IPS DF 4.7 (cell line): Measurements from ENCODE around the gene LDAF1.
"Not testable (repeated sequence)": the region's sequence is repeated elsewhere in the genome, so short reads cannot be mapped to it uniquely, and the experiment has no call there.

Experiments
- DNase-seq: peaks from one replicate; pipeline ENCODE4 v3.0.0-alpha.2; 2013; ENCODE audit warnings: low spot score; ENCODE audit errors: extremely low read depth

LDAF1 gene

GRCh38 chr16:21162661-21163151 lies 4.2 kb downstream of the LDAF1 start:
- DNase-seq: no peak

GRCh38 chr16:21163576-21163975 lies 5.1 kb downstream of the LDAF1 start:
- DNase-seq: no peak

GRCh38 chr16:21164521-21165168 lies 6.2 kb downstream of the LDAF1 start:
- DNase-seq: no peak

GRCh38 chr16:21166561-21166961 lies 8.1 kb downstream of the LDAF1 start:
- DNase-seq: no peak

GRCh38 chr16:21167360-21167759 lies 8.9 kb downstream of the LDAF1 start:
- no peak for DNase-seq

- no peak for DNase-seq
These were observed 9.6 kb downstream of the LDAF1 start for GRCh38 chr16:21167929-21168602.

- DNase-seq: no peak
These were observed 10.9 kb downstream of the LDAF1 start for GRCh38 chr16:21169249-21169981.

GRCh38 chr16:21170116-21170515 lies 11.6 kb downstream of the LDAF1 start:
- not testable (repeated sequence) for DNase-seq

GRCh38 chr16:21172650-21173049 lies 14.2 kb downstream of the LDAF1 start:
- no peak for DNase-seq

- no peak for DNase-seq
These were observed 16.9 kb downstream of the LDAF1 start for GRCh38 chr16:21175397-21175796.

GRCh38 chr16:21179126-21179982 lies 20.9 kb downstream of the LDAF1 start:
- no peak for DNase-seq

- no peak for DNase-seq
These were observed 21.5 kb downstream of the LDAF1 start for GRCh38 chr16:21179983-21180365.

- no peak for DNase-seq
These were observed 25.5 kb downstream of the LDAF1 start for GRCh38 chr16:21183995-21184394.

GRCh38 chr16:21184834-21185233 lies 26.4 kb downstream of the LDAF1 start:
- DNase-seq: no peak

GRCh38 chr16:21185659-21186325 lies 27.3 kb downstream of the LDAF1 start:
- no peak for DNase-seq

GRCh38 chr16:21186326-21186691 lies 27.8 kb downstream of the LDAF1 start:
- DNase-seq: no peak

GRCh38 chr16:21189311-21189710 lies 30.8 kb downstream of the LDAF1 start:
- DNase-seq: no peak

- no peak for DNase-seq
These were observed 31.5 kb downstream of the LDAF1 start for GRCh38 chr16:21190013-21190412.

- no peak for DNase-seq
These were observed 32.1 kb downstream of the LDAF1 start for GRCh38 chr16:21190599-21190998.

GRCh38 chr16:21192991-21193390 lies 34.5 kb downstream of the LDAF1 start:
- DNase-seq: no peak

GRCh38 chr16:21194771-21195301 lies 36.4 kb downstream of the LDAF1 start:
- no peak for DNase-seq
